OCI-LY3 (cell line): ENCODE measurements around the gene C11orf54.

Experiments
- H2AFZ ChIP-seq: fragments of 200-600, 300-600 bp; shearing (Covaris generic); 2 replicates; pipeline ENCODE4 v1.6.0; 2014; ENCODE audit warnings: antibody characterized with exemption, low read depth, low read length
- H3K27ac ChIP-seq: fragments of 200-600, 300-600 bp; sonication (generic); 2 replicates; pipeline ENCODE4 v1.5.1; 2014; ENCODE audit warnings: mild to moderate bottlenecking, low read length, moderate library complexity, mixed read lengths
- H3K27me3 ChIP-seq: fragments of 200-600, 300-600 bp; sonication (generic); 2 replicates; pipeline ENCODE4 v1.6.1; 2014; ENCODE audit warnings: low read depth, low read length, mixed read lengths
- H3K36me3 ChIP-seq: fragments of 200-600, 300-600 bp; sonication (generic); replicated peaks from 2 replicates; pipeline ENCODE3; 2014; ENCODE audit warnings: low read depth, low read length, mixed read lengths
- H3K4me1 ChIP-seq: fragments of 300-600, 200-600 bp; sonication (generic); 2 replicates; pipeline ENCODE4 v1.6.1; 2014; ENCODE audit warnings: low read length, mixed read lengths
- H3K4me2 ChIP-seq: fragments of 200-600, 300-600 bp; sonication (generic); 2 replicates; pipeline ENCODE4 v1.6.1; 2014; ENCODE audit warnings: low read length, mixed read lengths
- H3K4me3 ChIP-seq: fragments of 300-600, 200-600 bp; sonication (generic); 2 replicates; pipeline ENCODE4 v1.5.1; 2014; ENCODE audit warnings: antibody characterized with exemption, mild to moderate bottlenecking, low read length, moderate library complexity
- H3K79me2 ChIP-seq: fragments of 300-600, 200-600 bp; shearing (Covaris generic); 2 replicates; pipeline ENCODE4 v1.6.1; 2014; ENCODE audit warnings: mild to moderate bottlenecking, low read length, mixed read lengths
- H3K9ac ChIP-seq: fragments of 300-600, 200-600 bp; shearing (Covaris generic); 2 replicates; pipeline ENCODE4 v1.6.0; 2014; ENCODE audit warnings: mild to moderate bottlenecking, low read length, moderate library complexity
- H3K9me3 ChIP-seq: fragments of 200-600, 300-600 bp; shearing (Covaris generic); 2 replicates; pipeline ENCODE4 v1.6.1; 2014; ENCODE audit warnings: low read length, mixed read lengths; ENCODE audit not compliant: insufficient read depth
- H4K20me1 ChIP-seq: fragments of 200-600, 300-600 bp; sonication (generic); 2 replicates; pipeline ENCODE4 v1.6.1; 2016; ENCODE audit warnings: low read length, mixed read lengths; ENCODE audit not compliant: insufficient read depth
- CTCF ChIP-seq: fragments of 200-600, 300-600 bp; sonication (generic); IDR thresholded peaks from 2 replicates; pipeline ENCODE4 v1.5.1; 2014; ENCODE audit warnings: antibody characterized with exemption, low read length, low read depth
- EZH2phosphoT487 ChIP-seq: fragments of 200-600 bp; shearing (Covaris generic); IDR thresholded peaks from 2 replicates; pipeline ENCODE4 v1.6.1; 2018; ENCODE audit warnings: antibody characterized with exemption, mixed run types, low read depth

Gene C11orf54

DNA sequence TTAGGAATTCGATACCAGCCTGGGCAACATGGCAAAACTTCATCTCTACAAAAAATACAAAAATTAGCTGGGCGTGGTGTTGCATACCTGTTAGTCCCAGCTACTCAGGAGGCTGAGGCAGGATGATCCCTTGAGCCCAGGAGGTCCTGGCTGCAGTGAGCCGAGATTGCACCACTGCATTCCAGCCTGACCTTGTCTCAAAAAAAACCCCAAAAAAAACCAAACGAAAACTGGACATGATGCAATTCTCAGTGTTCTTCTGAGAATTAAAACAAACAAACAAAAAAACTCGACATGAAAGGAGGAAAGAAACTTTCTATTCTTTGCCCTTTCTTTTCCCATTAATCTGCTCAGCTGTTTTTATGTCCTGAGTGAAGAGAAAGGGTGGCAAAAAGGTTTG lies 50.0 kb downstream of the C11orf54 start:
- Histone ChIP-seq H3K4me3 (no peak overlapping the region), H3K9ac (no peak overlapping the region), H3K4me1 (peaks cover 4% of the 10 kb centered on the region; the same call in 1 of the 2 replicates), H3K36me3 (peaks cover 75% of the 10 kb centered on the region), H3K27me3 (no peaks in the 10 kb centered on the region), H4K20me1 (peaks cover 9% of the 10 kb centered on the region), H3K4me2 (no peak overlapping the region), H3K79me2 (peaks cover 52% of the 10 kb centered on the region), H2AFZ (no peak overlapping the region), H3K9me3 (no peaks in the 10 kb centered on the region), H3K27ac (no peak overlapping the region)
- TF ChIP-seq EZH2phosphoT487: no peak
- TF ChIP-seq CTCF: no peak

- no peak for TF ChIP-seq CTCF
- no peak for TF ChIP-seq EZH2phosphoT487
- Histone ChIP-seq H4K20me1 (peaks cover 4% of the 10 kb centered on the region; the same call in 1 of the 2 replicates), H3K79me2 (peaks cover 5% of the 10 kb centered on the region), H3K27ac (no peak overlapping the region), H3K4me3 (no peak overlapping the region), H3K4me2 (no peak overlapping the region), H3K9me3 (no peaks in the 10 kb centered on the region), H3K4me1 (no peaks in the 10 kb centered on the region), H3K27me3 (no peaks in the 10 kb centered on the region), H3K9ac (no peak overlapping the region), H2AFZ (no peak overlapping the region), H3K36me3 (peaks cover 80% of the 10 kb centered on the region)
Measured at GRCh38 chr11:93796441-93797231, 55.2 kb downstream of the C11orf54 start.

- no peaks in the 10 kb centered on the region for H3K4me1 ChIP-seq
- H3K27ac ChIP-seq: no peak overlapping the region
- no peak overlapping the region for H3K4me2 ChIP-seq
- no peak overlapping the region for H3K9ac ChIP-seq
- no peaks in the 10 kb centered on the region for H3K27me3 ChIP-seq
- H3K79me2 ChIP-seq: no peaks in the 10 kb centered on the region; the same call in 1 of the 2 replicates
- H4K20me1 ChIP-seq: peaks cover 4% of the 10 kb centered on the region; the same call in 1 of the 2 replicates
- no peaks in the 10 kb centered on the region for H3K9me3 ChIP-seq
- no peak overlapping the region for H3K4me3 ChIP-seq
- TF ChIP-seq EZH2phosphoT487 (no peak), CTCF (no peak)
- H2AFZ ChIP-seq: no peak overlapping the region
- peaks cover 72% of the 10 kb centered on the region for H3K36me3 ChIP-seq
Measured at GRCh38 chr11:93801366-93801765, 59.9 kb downstream of the C11orf54 start.

GRCh38 chr11:93804879-93805278 lies 63.4 kb downstream of the C11orf54 start:
- H2AFZ ChIP-seq: no peak overlapping the region
- H3K4me1 ChIP-seq: no peaks in the 10 kb centered on the region
- no peak overlapping the region for H3K9ac ChIP-seq
- H3K4me2 ChIP-seq: no peak overlapping the region
- H3K27ac ChIP-seq: no peak overlapping the region
- no peaks in the 10 kb centered on the region for H3K9me3 ChIP-seq
- H3K27me3 ChIP-seq: no peaks in the 10 kb centered on the region
- no peak overlapping the region for H3K4me3 ChIP-seq
- peaks cover 8% of the 10 kb centered on the region; the same call in 1 of the 2 replicates for H3K79me2 ChIP-seq
- TF ChIP-seq CTCF: no peak
- TF ChIP-seq EZH2phosphoT487: no peak
- H4K20me1 ChIP-seq: peaks cover 4% of the 10 kb centered on the region; the same call in 1 of the 2 replicates
- peaks cover 67% of the 10 kb centered on the region for H3K36me3 ChIP-seq
